Measurements from ENCODE around the gene MARCKS. TPM values are rescaled to one million over a fixed set of nuclear protein-coding genes. Genes with fewer than 3 reads are reported as not detected.
A peak's percentile ranks its signal among the peaks of the same experiment; 100 is the strongest.

Gene MARCKS
- polyA plus RNA-seq, 1 of the 3 experiments (the other 2 are of a cell fraction): 61.4 TPM

GRCh38 chr6:113893866-113894265 lies 36.7 kb downstream of the MARCKS start:
- Histone ChIP-seq H3K9ac (no peak overlapping the region), H3K79me2 (ENCODE audit: insufficient read depth) (no peaks in the 10 kb centered on the region), H3K9me2 (no peaks in the 10 kb centered on the region), H3K27ac (ENCODE audit: low read depth in 2 of 2, low read length in 1 of 2) (peak overlapping the region; percentile 58 to 69; a peak in 3 of 4 replicates), H3K4me2 (no peak overlapping the region), H4K20me1 (ENCODE audit: insufficient read depth) (no peaks in the 10 kb centered on the region), H3F3A (replicated peaks; ENCODE audit: insufficient read depth) (peaks cover 8% of the 10 kb centered on the region), H3K36me3 (replicated peaks in 1 of 2; ENCODE audit: control insufficient read depth in 1 of 2, insufficient read depth in 2 of 2, low read length in 1 of 2) (no peaks in the 10 kb centered on the region), H3K4me3 (ENCODE audit: low read depth in 2 of 2, low read length in 1 of 2) (no peak overlapping the region), H3K27me3 (ENCODE audit: insufficient read depth) (no peaks in the 10 kb centered on the region), H3K4me1 (ENCODE audit: control insufficient read depth in 1 of 2, insufficient read depth in 2 of 2, low read depth in 1 of 2, low read length in 1 of 2) (peaks cover 0 to 2% of the 10 kb centered on the region in 2 experiments; a peak in 1 of 4 replicates), H3K9me3 (peaks cover 8% of the 10 kb centered on the region; the same call in 1 of the 2 replicates), H2AFZ (ENCODE audit: low read depth) (no peak overlapping the region)
- CTCF ChIA-PET: interaction anchor here (1.0 to 1.2 kb wide), 2 partner anchors 13 to 14 kb away, joined by 3 to 4 read pairs; no protein-coding TSS in a partner anchor
- TF ChIP-seq MEF2A (IDR thresholded peaks at IDR 0.05; ENCODE audit: borderline replicate concordance, low read depth): no peak
- no peak for TF ChIP-seq CTCF (IDR thresholded peaks at IDR 0.05)
- TF ChIP-seq RFX5 (IDR thresholded peaks at IDR 0.05; ENCODE audit: low read length): no peak
- TF ChIP-seq FOXM1 (IDR thresholded peaks at IDR 0.05; ENCODE audit: low read depth): no peak
- TF ChIP-seq RAD21 (IDR thresholded peaks at IDR 0.05; ENCODE audit: low read length): no peak
- no peak for TF ChIP-seq ZBTB33 (IDR thresholded peaks at IDR 0.05; ENCODE audit: borderline replicate concordance, low read depth)
- peak; percentile 17; the same call in 1 of the 2 replicates for TF ChIP-seq RXRA (IDR thresholded peaks at IDR 0.05; ENCODE audit: borderline replicate concordance, low read depth)
- TF ChIP-seq USF1 (IDR thresholded peaks at IDR 0.05; ENCODE audit: borderline replicate concordance, low read depth): no peak
- TF ChIP-seq, protein P1, sequence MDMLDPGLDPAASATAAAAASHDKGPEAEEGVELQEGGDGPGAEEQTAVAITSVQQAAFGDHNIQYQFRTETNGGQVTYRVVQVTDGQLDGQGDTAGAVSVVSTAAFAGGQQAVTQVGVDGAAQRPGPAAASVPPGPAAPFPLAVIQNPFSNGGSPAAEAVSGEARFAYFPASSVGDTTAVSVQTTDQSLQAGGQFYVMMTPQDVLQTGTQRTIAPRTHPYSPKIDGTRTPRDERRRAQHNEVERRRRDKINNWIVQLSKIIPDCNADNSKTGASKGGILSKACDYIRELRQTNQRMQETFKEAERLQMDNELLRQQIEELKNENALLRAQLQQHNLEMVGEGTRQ (IDR thresholded peaks at IDR 0.05; ENCODE audit: borderline replicate concordance, low read depth, low read length): no peak
- 34% methylated on average over 3 of the region's 3 CpGs for WGBS (ENCODE audit: low lambda C conversion rate)
- DNase-seq: no peak
- POLR2A ChIA-PET: no interaction called here

All from SK-N-SH (cell line).